ENCODE measurements around the gene GPATCH4. TPM values are rescaled to one million over a fixed set of nuclear protein-coding genes. Genes with fewer than 3 reads are reported as not detected.

GPATCH4 gene
- total and polyA plus RNA-seq, 2 donors (not counting 1 experiment from before 2014, with no cell fraction given) = 11.3 to 38.3 TPM

DNA sequence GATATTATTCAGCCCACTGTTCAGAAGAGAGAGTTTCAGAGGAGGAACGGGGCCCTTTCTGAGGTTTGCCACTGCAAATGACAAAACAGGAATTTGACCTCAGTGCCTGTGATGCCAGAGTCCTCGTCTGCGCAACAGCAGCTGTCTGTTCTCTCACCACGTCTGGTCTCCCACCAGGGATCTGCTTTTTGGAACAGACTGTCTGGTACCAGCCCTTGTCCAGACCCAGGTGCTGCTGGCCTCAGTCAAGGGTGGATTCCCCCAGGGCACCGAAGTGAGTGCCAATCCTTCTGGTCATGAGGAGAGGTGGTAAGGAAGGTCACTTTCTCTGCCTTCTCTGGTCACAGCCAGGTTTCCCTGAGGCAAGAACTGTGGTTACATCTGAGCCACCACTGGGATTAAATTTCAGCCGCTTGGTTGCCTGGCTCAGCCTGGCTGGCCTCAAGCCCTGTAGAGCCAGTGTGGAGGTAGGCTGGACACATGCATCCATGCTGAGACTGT lies 38.4 kb upstream of the GPATCH4 start:
- Histone ChIP-seq H2AFZ (ENCODE audit: insufficient read depth, low read depth, low read length, poor library complexity, severe bottlenecking) (no peak overlapping the region), H3K4me2 (replicated peaks; ENCODE audit: low read depth, low read length, poor library complexity, severe bottlenecking) (no peak overlapping the region), H3K27me3 (replicated peaks in 1 of 4; ENCODE audit: control extremely low read depth in 1 of 4, control insufficient read depth in 3 of 4, insufficient read depth in 4 of 4, low read length in 3 of 4) (peaks cover 0 to 71% (median 44%) of the 10 kb centered on the region in 4 experiments), H3K36me3 (replicated peaks in 1 of 2; ENCODE audit: control extremely low read depth in 1 of 2, control insufficient read depth in 1 of 2, extremely low read depth in 1 of 2, insufficient read depth in 2 of 2, low read length in 1 of 2) (no peaks in the 10 kb centered on the region), H3K4me1 (ENCODE audit: control insufficient read depth in 2 of 2, insufficient read depth in 2 of 2, low read length in 2 of 2) (peaks cover 24 to 28% of the 10 kb centered on the region in 2 donors), H3K4me3 (ENCODE audit: control extremely low read depth in 1 of 5, extremely low read depth in 1 of 5, insufficient read depth in 1 of 5, low read depth in 2 of 5, low read length in 4 of 5) (no peak overlapping the region), H3K9me3 (ENCODE audit: control extremely low read depth in 1 of 3, control insufficient read depth in 2 of 3, insufficient read depth in 1 of 3, low read length in 2 of 3) (peaks cover 0 to 6% (median 0%) of the 10 kb centered on the region in 3 donors), H4K20me1 (ENCODE audit: control insufficient read depth, insufficient read depth, low read length, poor library complexity, severe bottlenecking) (no peaks in the 10 kb centered on the region), H3K9ac (ENCODE audit: low read length) (no peak overlapping the region), H3K79me2 (ENCODE audit: control insufficient read depth, insufficient read depth, low read length) (no peaks in the 10 kb centered on the region), H3K27ac (ENCODE audit: low read length in 2 of 2) (no peak overlapping the region)
- no peak for TF ChIP-seq EZH2 (IDR thresholded peaks at IDR 0.05; ENCODE audit: borderline replicate concordance, insufficient read depth, low read depth, low read length, poor library complexity, severe bottlenecking)
- TF ChIP-seq, protein P1, sequence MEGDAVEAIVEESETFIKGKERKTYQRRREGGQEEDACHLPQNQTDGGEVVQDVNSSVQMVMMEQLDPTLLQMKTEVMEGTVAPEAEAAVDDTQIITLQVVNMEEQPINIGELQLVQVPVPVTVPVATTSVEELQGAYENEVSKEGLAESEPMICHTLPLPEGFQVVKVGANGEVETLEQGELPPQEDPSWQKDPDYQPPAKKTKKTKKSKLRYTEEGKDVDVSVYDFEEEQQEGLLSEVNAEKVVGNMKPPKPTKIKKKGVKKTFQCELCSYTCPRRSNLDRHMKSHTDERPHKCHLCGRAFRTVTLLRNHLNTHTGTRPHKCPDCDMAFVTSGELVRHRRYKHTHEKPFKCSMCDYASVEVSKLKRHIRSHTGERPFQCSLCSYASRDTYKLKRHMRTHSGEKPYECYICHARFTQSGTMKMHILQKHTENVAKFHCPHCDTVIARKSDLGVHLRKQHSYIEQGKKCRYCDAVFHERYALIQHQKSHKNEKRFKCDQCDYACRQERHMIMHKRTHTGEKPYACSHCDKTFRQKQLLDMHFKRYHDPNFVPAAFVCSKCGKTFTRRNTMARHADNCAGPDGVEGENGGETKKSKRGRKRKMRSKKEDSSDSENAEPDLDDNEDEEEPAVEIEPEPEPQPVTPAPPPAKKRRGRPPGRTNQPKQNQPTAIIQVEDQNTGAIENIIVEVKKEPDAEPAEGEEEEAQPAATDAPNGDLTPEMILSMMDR (IDR thresholded peaks at IDR 0.05) = no peak
- Mint-ChIP-seq H3K4me3 (no peak overlapping the region), H3K4me1 (peaks cover 23% of the 10 kb centered on the region), H3K27ac (no peak overlapping the region), H3K9me3 (ENCODE audit: insufficient read depth) (no peaks in the 10 kb centered on the region), H3K27me3 (peaks cover 76% of the 10 kb centered on the region)
- ChIA-PET POLR2A (no interaction called here), CTCF (interaction anchor here (1.8 kb wide), 1 partner anchor 9 kb away, joined by 4 read pairs; no protein-coding TSS in a partner anchor)
- WGBS (ENCODE audit: insufficient coverage) = 63% methylated on average over 6 of the region's 6 CpGs
- ATAC-seq (ENCODE audit: low read depth) = no peak
- intact Hi-C loops (cut with micrococcal nuclease) = loop anchor here (2.0 kb wide), 1 partner anchor 17 kb away; no protein-coding TSS in a partner anchor
- DNase-seq = no peak

- ChIA-PET POLR2A (no interaction called here), CTCF (interaction anchor here (0.7 to 1.8 kb wide), 5 partner anchors 10 to 253 kb away, joined by 3 to 7 read pairs (median 4); no protein-coding TSS in a partner anchor)
- no peak for ATAC-seq (ENCODE audit: low read depth)
- Histone ChIP-seq H3K4me3 (ENCODE audit: control extremely low read depth in 1 of 5, extremely low read depth in 1 of 5, insufficient read depth in 1 of 5, low read depth in 2 of 5, low read length in 4 of 5) (no peak overlapping the region), H3K9me3 (ENCODE audit: control extremely low read depth in 1 of 3, control insufficient read depth in 2 of 3, insufficient read depth in 1 of 3, low read length in 2 of 3) (peaks cover 0 to 6% (median 0%) of the 10 kb centered on the region in 3 donors), H3K27ac (ENCODE audit: low read length in 2 of 2) (no peak overlapping the region), H3K4me2 (replicated peaks; ENCODE audit: low read depth, low read length, poor library complexity, severe bottlenecking) (no peak overlapping the region), H3K79me2 (ENCODE audit: control insufficient read depth, insufficient read depth, low read length) (no peaks in the 10 kb centered on the region), H3K36me3 (replicated peaks in 1 of 2; ENCODE audit: control extremely low read depth in 1 of 2, control insufficient read depth in 1 of 2, extremely low read depth in 1 of 2, insufficient read depth in 2 of 2, low read length in 1 of 2) (no peaks in the 10 kb centered on the region), H2AFZ (ENCODE audit: insufficient read depth, low read depth, low read length, poor library complexity, severe bottlenecking) (no peak overlapping the region), H3K9ac (ENCODE audit: low read length) (no peak overlapping the region), H3K27me3 (replicated peaks in 1 of 4; ENCODE audit: control extremely low read depth in 1 of 4, control insufficient read depth in 3 of 4, insufficient read depth in 4 of 4, low read length in 3 of 4) (peaks cover 0 to 64% (median 40%) of the 10 kb centered on the region in 4 experiments), H4K20me1 (ENCODE audit: control insufficient read depth, insufficient read depth, low read length, poor library complexity, severe bottlenecking) (no peaks in the 10 kb centered on the region), H3K4me1 (ENCODE audit: control insufficient read depth in 2 of 2, insufficient read depth in 2 of 2, low read length in 2 of 2) (peaks cover 18 to 23% of the 10 kb centered on the region in 2 donors)
- Mint-ChIP-seq H3K4me3 (no peak overlapping the region), H3K27ac (no peak overlapping the region), H3K9me3 (ENCODE audit: insufficient read depth) (no peaks in the 10 kb centered on the region), H3K4me1 (peaks cover 19% of the 10 kb centered on the region), H3K27me3 (peaks cover 77% of the 10 kb centered on the region)
- 69% methylated on average over 4 of the region's 8 CpGs for WGBS (ENCODE audit: insufficient coverage)
- no peak for DNase-seq
- intact Hi-C loops (cut with micrococcal nuclease) = no loop called here
- TF ChIP-seq, protein P1 (IDR thresholded peaks at IDR 0.05) = no peak
- TF ChIP-seq EZH2 (IDR thresholded peaks at IDR 0.05; ENCODE audit: borderline replicate concordance, insufficient read depth, low read depth, low read length, poor library complexity, severe bottlenecking) = no peak
Measured at GRCh38 chr1:156638189-156638985, 37.1 kb upstream of the GPATCH4 start.
